SK-N-SH treated with all-trans-retinoic acid at 6 μM for 48 hours (cell line): ENCODE results near the gene CUEDC2.

Experiments
- ATAC-seq: fragments of 200-7000 bp; cut with Tn5 transposase; 3 replicates; pipeline ENCODE4 v1.9.1; 2020; ENCODE audit warnings: mild to moderate bottlenecking, moderate library complexity
- ARNTL ChIP-seq: fragments of 450-650 bp; formaldehyde crosslinking; IDR thresholded peaks from 2 replicates; pipeline ENCODE4 v1.5.0; 2020; ENCODE audit warnings: low read depth, mild to moderate bottlenecking, moderate library complexity, borderline replicate concordance
- BACH2 ChIP-seq: fragments of 250-450 bp; sonication (Bioruptor Pico); IDR thresholded peaks from 2 replicates; pipeline ENCODE4 v1.9.0; 2021; ENCODE audit warnings: mild to moderate bottlenecking, borderline replicate concordance
- ESRRG ChIP-seq: fragments of 250-450 bp; sonication (Bioruptor Pico); IDR thresholded peaks from 2 replicates; pipeline ENCODE4 v1.6.1; 2021; ENCODE audit warnings: mild to moderate bottlenecking
- GLIS3 ChIP-seq: fragments of 250-450 bp; sonication (Bioruptor Pico); IDR thresholded peaks from 2 replicates; pipeline ENCODE4 v1.5.0; 2020; ENCODE audit warnings: mild to moderate bottlenecking, moderate library complexity
- ISL1 ChIP-seq: fragments of 250-450 bp; sonication (Bioruptor Pico); IDR thresholded peaks from 2 replicates; pipeline ENCODE4 v2.1.2; 2022; ENCODE audit warnings: mild to moderate bottlenecking, moderate library complexity
- OSR1 ChIP-seq: fragments of 250-450 bp; sonication (Bioruptor Pico); IDR thresholded peaks from 2 replicates; pipeline ENCODE4 v1.8.0; 2022; ENCODE audit warnings: moderate library complexity, mild to moderate bottlenecking, inconsistent platforms
- POU6F1 ChIP-seq: fragments of 250-450 bp; sonication (Bioruptor Pico); IDR thresholded peaks from 2 replicates; pipeline ENCODE4 v1.8.0; 2021; ENCODE audit warnings: low read depth, mild to moderate bottlenecking, moderate library complexity, borderline replicate concordance
- PPARA ChIP-seq: fragments of 250-450 bp; sonication (Bioruptor Pico); IDR thresholded peaks from 2 replicates; pipeline ENCODE4 v1.5.0; 2020; ENCODE audit warnings: mild to moderate bottlenecking, borderline replicate concordance
- RARB ChIP-seq: fragments of 250-450 bp; sonication (Bioruptor Pico); IDR thresholded peaks from 2 replicates; pipeline ENCODE4 v1.8.0; 2021; ENCODE audit warnings: mild to moderate bottlenecking, moderate library complexity
- SNAI2 ChIP-seq: fragments of 250-450 bp; sonication (Bioruptor Pico); IDR thresholded peaks from 2 replicates; pipeline ENCODE4 v1.5.0; 2020; ENCODE audit warnings: mild to moderate bottlenecking, moderate library complexity
- TCF4 ChIP-seq: fragments of 250-450 bp; sonication (Bioruptor Pico); IDR thresholded peaks from 2 replicates; pipeline ENCODE4 v1.8.0; 2021; ENCODE audit warnings: mild to moderate bottlenecking, moderate library complexity, borderline replicate concordance
- TOX ChIP-seq: fragments of 250-450 bp; sonication (Bioruptor Pico); IDR thresholded peaks from 2 replicates; pipeline ENCODE4 v1.8.0; 2021; ENCODE audit warnings: mild to moderate bottlenecking, moderate library complexity, borderline replicate concordance
- ZC3H10 ChIP-seq: fragments of 250-450 bp; sonication (Bioruptor Pico); IDR thresholded peaks from 2 replicates; pipeline ENCODE4 v1.5.1; 2021; ENCODE audit warnings: mild to moderate bottlenecking, moderate library complexity
- ZFP3 ChIP-seq: fragments of 250-450 bp; sonication (Bioruptor Pico); IDR thresholded peaks from 2 replicates; pipeline ENCODE4 v1.5.0; 2020; ENCODE audit warnings: mild to moderate bottlenecking, moderate library complexity
- ZFP30 ChIP-seq: fragments of 450-650 bp; formaldehyde crosslinking; IDR thresholded peaks from 2 replicates; pipeline ENCODE4 v1.5.0; 2022; ENCODE audit warnings: mild to moderate bottlenecking, moderate library complexity
- ZNF565 ChIP-seq: fragments of 450-650 bp; formaldehyde crosslinking; conservative IDR thresholded peaks from 2 replicates; pipeline ENCODE4 v1.5.0; 2020; ENCODE audit warnings: low read depth, mild to moderate bottlenecking, moderate library complexity
- ZNF70 ChIP-seq: fragments of 450-650 bp; formaldehyde crosslinking; IDR thresholded peaks from 2 replicates; pipeline ENCODE4 v1.5.0; 2020; ENCODE audit warnings: mild to moderate bottlenecking, moderate library complexity
- ZNF8 ChIP-seq: fragments of 450-650 bp; formaldehyde crosslinking; IDR thresholded peaks from 2 replicates; pipeline ENCODE4 v1.5.0; 2020; ENCODE audit warnings: mild to moderate bottlenecking, moderate library complexity
- TF ChIP-seq, protein P1 (sequence below): fragments of 250-450 bp; sonication (Bioruptor Pico); IDR thresholded peaks from 2 replicates; pipeline ENCODE4 v1.5.1; 2021; ENCODE audit warnings: mild to moderate bottlenecking, moderate library complexity
- TF ChIP-seq, protein P2 (sequence below): fragments of 250-450 bp; sonication (Bioruptor Pico); IDR thresholded peaks from 2 replicates; pipeline ENCODE4 v1.5.0; 2020; ENCODE audit warnings: mild to moderate bottlenecking, moderate library complexity
- TF ChIP-seq, protein P3 (sequence below): fragments of 250-450 bp; sonication (Bioruptor Pico); IDR thresholded peaks from 2 replicates; pipeline ENCODE4 v1.8.0; 2020; ENCODE audit warnings: mild to moderate bottlenecking, moderate library complexity, borderline replicate concordance

CUEDC2 gene

DNA sequence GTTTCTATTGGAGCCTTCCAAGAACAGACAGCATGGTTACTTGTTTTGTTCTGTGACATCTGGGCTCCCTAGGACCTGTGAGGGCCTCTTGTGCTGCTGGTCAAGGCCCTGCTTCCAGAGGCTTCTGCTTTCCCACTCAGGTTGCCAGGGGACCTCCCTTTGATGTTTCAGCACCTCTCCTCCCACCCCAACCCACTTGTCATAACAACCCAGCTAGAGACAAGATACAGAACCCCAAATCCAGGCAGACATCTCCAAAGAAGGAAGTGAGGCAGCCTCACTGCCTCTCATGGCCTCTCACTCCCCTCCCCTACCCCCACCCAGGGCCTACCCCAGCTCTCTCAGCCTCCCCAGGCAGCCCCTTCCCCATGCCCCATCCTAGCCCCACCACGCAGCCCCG, 25.6 kb downstream of the CUEDC2 start:
- no peak for ATAC-seq
- no peak for TF ChIP-seq SNAI2 (CRISPR knock-in tag)
- no peak for TF ChIP-seq ISL1 (CRISPR knock-in tag)
- no peak for TF ChIP-seq ZC3H10 (CRISPR knock-in tag)
- no peak for TF ChIP-seq RARB
- no peak for TF ChIP-seq ESRRG (CRISPR knock-in tag)
- TF ChIP-seq, protein P1, sequence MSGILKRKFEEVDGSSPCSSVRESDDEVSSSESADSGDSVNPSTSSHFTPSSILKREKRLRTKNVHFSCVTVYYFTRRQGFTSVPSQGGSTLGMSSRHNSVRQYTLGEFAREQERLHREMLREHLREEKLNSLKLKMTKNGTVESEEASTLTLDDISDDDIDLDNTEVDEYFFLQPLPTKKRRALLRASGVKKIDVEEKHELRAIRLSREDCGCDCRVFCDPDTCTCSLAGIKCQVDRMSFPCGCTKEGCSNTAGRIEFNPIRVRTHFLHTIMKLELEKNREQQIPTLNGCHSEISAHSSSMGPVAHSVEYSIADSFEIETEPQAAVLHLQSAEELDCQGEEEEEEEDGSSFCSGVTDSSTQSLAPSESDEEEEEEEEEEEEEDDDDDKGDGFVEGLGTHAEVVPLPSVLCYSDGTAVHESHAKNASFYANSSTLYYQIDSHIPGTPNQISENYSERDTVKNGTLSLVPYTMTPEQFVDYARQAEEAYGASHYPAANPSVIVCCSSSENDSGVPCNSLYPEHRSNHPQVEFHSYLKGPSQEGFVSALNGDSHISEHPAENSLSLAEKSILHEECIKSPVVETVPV (CRISPR knock-in tag) = no peak
- TF ChIP-seq ZNF70 = no peak
- TF ChIP-seq BACH2 = no peak
- TF ChIP-seq, protein P2, sequence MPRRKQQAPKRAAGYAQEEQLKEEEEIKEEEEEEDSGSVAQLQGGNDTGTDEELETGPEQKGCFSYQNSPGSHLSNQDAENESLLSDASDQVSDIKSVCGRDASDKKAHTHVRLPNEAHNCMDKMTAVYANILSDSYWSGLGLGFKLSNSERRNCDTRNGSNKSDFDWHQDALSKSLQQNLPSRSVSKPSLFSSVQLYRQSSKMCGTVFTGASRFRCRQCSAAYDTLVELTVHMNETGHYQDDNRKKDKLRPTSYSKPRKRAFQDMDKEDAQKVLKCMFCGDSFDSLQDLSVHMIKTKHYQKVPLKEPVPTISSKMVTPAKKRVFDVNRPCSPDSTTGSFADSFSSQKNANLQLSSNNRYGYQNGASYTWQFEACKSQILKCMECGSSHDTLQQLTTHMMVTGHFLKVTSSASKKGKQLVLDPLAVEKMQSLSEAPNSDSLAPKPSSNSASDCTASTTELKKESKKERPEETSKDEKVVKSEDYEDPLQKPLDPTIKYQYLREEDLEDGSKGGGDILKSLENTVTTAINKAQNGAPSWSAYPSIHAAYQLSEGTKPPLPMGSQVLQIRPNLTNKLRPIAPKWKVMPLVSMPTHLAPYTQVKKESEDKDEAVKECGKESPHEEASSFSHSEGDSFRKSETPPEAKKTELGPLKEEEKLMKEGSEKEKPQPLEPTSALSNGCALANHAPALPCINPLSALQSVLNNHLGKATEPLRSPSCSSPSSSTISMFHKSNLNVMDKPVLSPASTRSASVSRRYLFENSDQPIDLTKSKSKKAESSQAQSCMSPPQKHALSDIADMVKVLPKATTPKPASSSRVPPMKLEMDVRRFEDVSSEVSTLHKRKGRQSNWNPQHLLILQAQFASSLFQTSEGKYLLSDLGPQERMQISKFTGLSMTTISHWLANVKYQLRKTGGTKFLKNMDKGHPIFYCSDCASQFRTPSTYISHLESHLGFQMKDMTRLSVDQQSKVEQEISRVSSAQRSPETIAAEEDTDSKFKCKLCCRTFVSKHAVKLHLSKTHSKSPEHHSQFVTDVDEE (CRISPR knock-in tag) = no peak
- TF ChIP-seq OSR1 = no peak
- TF ChIP-seq, protein P3, sequence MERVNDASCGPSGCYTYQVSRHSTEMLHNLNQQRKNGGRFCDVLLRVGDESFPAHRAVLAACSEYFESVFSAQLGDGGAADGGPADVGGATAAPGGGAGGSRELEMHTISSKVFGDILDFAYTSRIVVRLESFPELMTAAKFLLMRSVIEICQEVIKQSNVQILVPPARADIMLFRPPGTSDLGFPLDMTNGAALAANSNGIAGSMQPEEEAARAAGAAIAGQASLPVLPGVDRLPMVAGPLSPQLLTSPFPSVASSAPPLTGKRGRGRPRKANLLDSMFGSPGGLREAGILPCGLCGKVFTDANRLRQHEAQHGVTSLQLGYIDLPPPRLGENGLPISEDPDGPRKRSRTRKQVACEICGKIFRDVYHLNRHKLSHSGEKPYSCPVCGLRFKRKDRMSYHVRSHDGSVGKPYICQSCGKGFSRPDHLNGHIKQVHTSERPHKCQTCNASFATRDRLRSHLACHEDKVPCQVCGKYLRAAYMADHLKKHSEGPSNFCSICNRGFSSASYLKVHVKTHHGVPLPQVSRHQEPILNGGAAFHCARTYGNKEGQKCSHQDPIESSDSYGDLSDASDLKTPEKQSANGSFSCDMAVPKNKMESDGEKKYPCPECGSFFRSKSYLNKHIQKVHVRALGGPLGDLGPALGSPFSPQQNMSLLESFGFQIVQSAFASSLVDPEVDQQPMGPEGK (CRISPR knock-in tag) = no peak
- no peak for TF ChIP-seq ZNF565 (CRISPR knock-in tag)
- no peak for TF ChIP-seq ZFP30 (CRISPR knock-in tag)
- no peak for TF ChIP-seq TCF4 (CRISPR knock-in tag)

GRCh38 chr10:102405632-102406031, 26.7 kb downstream of the CUEDC2 start:
- no peak for TF ChIP-seq ZNF8 (CRISPR knock-in tag)
- TF ChIP-seq, all 23 proteins: peak for 0

DNA sequence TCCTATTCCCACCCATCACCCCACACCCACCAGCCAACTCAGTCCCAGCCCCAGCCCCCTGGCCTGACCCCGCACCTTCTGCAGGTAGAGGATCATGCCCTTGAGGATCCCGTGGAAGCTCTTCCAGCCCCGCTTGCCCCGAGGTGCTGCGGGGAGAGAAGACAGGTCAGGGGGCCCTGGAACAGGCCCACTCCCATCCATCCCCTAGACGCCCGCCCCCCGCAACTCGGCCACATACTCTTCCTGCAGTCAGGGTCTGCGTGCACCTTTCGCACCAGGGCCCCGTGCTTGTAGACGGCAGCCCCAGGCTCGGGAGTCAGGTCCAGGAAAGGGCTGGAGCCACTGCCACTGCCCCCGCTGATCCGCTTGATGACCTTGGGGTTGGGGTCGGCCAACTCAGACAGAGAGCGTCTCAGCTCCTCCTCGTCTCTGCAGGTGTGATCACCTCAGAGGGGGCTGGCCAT, 27.2 kb downstream of the CUEDC2 start:
- TF ChIP-seq ZNF565 (CRISPR knock-in tag) (no peak), ARNTL (CRISPR knock-in tag) (no peak), ZNF70 (no peak), ZNF8 (CRISPR knock-in tag) (no peak), POU6F1 (CRISPR knock-in tag) (no peak), RARB (no peak), ISL1 (CRISPR knock-in tag) (no peak), GLIS3 (CRISPR knock-in tag) (no peak), PPARA (CRISPR knock-in tag) (no peak), ESRRG (CRISPR knock-in tag) (no peak), OSR1 (no peak), SNAI2 (CRISPR knock-in tag) (no peak), ZFP3 (CRISPR knock-in tag) (no peak), BACH2 (no peak), TOX (CRISPR knock-in tag) (no peak), TCF4 (CRISPR knock-in tag) (no peak)
- TF ChIP-seq, protein P3 (CRISPR knock-in tag) = no peak
- TF ChIP-seq, protein P1 (CRISPR knock-in tag) = no peak
- no peak for ATAC-seq

More at GRCh38 chr10:102405632-102406031, 26.7 kb downstream of the CUEDC2 start:
- no peak for ATAC-seq
